ENCODE measurements around the gene CNOT6. TPM values are rescaled to one million over a fixed set of nuclear protein-coding genes. Genes with fewer than 3 reads are reported as not detected.
"Not testable (repeated sequence)": the region's sequence is repeated elsewhere in the genome, so short reads cannot be mapped to it uniquely, and the experiment has no call there.

Gene CNOT6
- total and polyA plus RNA-seq, 10 of the 15 experiments (the other 5 are each of a cell fraction or from before 2014, with no cell fraction given), result 3.8 to 22.1 (median 12.1) TPM

DNA sequence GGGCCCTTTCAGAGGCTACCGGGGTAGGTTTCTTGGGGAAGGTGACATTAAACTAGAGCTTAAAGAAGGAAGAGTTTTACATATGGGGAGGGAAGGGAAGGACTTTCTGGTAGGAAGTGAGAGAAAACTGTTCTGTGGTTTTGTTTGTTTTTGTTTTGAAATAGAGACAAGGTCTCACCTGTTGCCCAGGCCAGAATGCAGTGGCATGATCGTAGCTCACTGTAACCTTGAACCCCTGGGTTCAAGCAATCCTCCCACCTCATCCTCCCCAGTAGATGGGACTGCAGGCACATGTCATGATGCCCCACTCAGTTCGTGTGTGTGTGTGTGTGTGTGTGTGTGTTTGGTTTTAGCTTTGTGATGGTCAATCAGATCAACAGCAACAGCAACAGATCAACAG is 37.4 kb upstream of the CNOT6 start (continued):
- TF ChIP-seq, protein P1, sequence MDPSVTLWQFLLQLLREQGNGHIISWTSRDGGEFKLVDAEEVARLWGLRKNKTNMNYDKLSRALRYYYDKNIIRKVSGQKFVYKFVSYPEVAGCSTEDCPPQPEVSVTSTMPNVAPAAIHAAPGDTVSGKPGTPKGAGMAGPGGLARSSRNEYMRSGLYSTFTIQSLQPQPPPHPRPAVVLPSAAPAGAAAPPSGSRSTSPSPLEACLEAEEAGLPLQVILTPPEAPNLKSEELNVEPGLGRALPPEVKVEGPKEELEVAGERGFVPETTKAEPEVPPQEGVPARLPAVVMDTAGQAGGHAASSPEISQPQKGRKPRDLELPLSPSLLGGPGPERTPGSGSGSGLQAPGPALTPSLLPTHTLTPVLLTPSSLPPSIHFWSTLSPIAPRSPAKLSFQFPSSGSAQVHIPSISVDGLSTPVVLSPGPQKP (IDR thresholded peaks at IDR 0.05; ENCODE audit: low read depth, low read length), result no peak
- TF ChIP-seq JUNB (IDR thresholded peaks at IDR 0.05) (no peak), CHD2 (IDR thresholded peaks at IDR 0.05; ENCODE audit: borderline replicate concordance, low read depth, low read length) (no peak), CEBPB (IDR thresholded peaks at IDR 0.05; ENCODE audit: borderline replicate concordance in 1 of 2, low read depth in 2 of 2, low read length in 2 of 2) (no peak), KAT2A (conservative IDR thresholded peaks at IDR 0.05; ENCODE audit: control insufficient read depth, low read depth, low read length) (no peak), ZNF274 (IDR thresholded peaks at IDR 0.05; ENCODE audit: insufficient read depth, insufficient read length) (no peak), PAX8 (IDR thresholded peaks at IDR 0.05) (no peak), MEF2A (IDR thresholded peaks at IDR 0.05; ENCODE audit: insufficient read depth, low read depth, low read length) (no peak)
- TF ChIP-seq, protein P2, sequence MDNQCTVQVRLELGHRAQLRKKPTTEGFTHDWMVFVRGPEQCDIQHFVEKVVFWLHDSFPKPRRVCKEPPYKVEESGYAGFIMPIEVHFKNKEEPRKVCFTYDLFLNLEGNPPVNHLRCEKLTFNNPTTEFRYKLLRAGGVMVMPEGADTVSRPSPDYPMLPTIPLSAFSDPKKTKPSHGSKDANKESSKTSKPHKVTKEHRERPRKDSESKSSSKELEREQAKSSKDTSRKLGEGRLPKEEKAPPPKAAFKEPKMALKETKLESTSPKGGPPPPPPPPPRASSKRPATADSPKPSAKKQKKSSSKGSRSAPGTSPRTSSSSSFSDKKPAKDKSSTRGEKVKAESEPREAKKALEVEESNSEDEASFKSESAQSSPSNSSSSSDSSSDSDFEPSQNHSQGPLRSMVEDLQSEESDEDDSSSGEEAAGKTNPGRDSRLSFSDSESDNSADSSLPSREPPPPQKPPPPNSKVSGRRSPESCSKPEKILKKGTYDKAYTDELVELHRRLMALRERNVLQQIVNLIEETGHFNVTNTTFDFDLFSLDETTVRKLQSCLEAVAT (IDR thresholded peaks at IDR 0.05), result no peak

DNA sequence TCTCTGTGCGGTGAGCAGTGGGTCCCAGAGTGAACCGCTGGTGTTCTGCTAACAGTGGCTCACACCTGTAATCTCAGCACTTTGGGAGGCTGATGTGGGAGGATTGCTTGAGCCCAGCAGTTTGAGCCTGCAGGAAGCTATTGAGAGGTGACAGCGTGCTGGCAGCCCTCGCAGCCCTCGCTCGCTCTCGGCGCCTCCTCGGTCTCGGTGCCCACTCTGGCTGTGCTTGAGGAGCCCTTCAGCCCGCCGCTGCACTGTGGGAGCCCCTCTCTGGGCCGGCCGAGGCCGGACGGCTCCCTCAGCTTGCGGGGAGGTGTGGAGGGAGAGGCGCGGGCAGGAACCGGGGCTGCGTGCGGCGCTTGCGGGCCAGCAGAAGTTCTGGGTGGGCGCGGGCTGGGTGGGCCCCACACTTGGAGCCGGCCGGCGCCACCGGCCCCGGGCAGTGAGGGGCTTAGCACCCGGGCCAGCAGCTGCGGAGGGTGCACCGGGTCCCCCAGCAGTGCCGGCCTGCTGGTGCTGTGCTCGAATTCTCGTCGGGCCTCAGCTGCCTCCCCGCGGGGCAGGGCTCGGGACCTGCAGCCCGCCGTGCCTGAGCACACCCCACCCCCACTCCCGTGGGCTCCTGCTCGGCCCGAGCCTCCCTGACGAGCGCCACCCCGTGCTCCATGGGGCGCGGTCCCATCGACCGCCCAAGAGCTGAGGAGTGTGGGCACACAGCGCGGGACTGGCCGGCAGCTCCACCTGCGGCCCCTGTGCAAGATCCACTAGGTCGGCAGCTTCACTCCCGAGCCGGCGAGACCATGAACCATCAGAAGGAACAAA is 35.1 kb upstream of the CNOT6 start:
- POLR2A ChIA-PET; BruUV-seq (replicated peaks); H3K4me1 ChIP-seq (ENCODE audit: control insufficient read depth, insufficient read depth, low read length); ATAC-seq; in situ Hi-C loops (cut with MboI); H3K9ac ChIP-seq (ENCODE audit: control insufficient read depth, insufficient read depth, low read length); H3K4me3 ChIP-seq; CTCF ChIA-PET; RAD21 ChIA-PET (ENCODE audit: unreplicated experiment); SMC1A ChIA-PET (ENCODE audit: uncharacterized antibody, unreplicated experiment); H3K79me2 ChIP-seq (ENCODE audit: control insufficient read depth, insufficient read depth, low read length); H4K20me1 ChIP-seq (ENCODE audit: control insufficient read depth, insufficient read depth); H3K27ac ChIP-seq (ENCODE audit: control insufficient read depth, insufficient read depth); H3K4me2 ChIP-seq (ENCODE audit: control insufficient read depth, insufficient read depth); H2AFZ ChIP-seq (ENCODE audit: control insufficient read depth, low read depth, low read length); FAIRE-seq; intact Hi-C loops (cut with micrococcal nuclease; ENCODE audit: unreplicated experiment); DNase-seq (ENCODE audit: low read depth, low spot score); H3K27me3 ChIP-seq (replicated peaks in 1 of 2; ENCODE audit: control insufficient read depth in 2 of 2, insufficient read depth in 2 of 2, low read length in 1 of 2); H3K9me3 ChIP-seq (replicated peaks; ENCODE audit: control insufficient read depth, insufficient read depth, low read length); H3K36me3 ChIP-seq (ENCODE audit: control insufficient read depth in 2 of 2, insufficient read depth in 2 of 2, low read length in 1 of 2): not testable (repeated sequence)
- WGBS (ENCODE audit: insufficient coverage, insufficient replicate concordance, low lambda C conversion rate, missing lambda C conversion rate), result 78% methylated on average over 45 of the region's 61 CpGs

DNA sequence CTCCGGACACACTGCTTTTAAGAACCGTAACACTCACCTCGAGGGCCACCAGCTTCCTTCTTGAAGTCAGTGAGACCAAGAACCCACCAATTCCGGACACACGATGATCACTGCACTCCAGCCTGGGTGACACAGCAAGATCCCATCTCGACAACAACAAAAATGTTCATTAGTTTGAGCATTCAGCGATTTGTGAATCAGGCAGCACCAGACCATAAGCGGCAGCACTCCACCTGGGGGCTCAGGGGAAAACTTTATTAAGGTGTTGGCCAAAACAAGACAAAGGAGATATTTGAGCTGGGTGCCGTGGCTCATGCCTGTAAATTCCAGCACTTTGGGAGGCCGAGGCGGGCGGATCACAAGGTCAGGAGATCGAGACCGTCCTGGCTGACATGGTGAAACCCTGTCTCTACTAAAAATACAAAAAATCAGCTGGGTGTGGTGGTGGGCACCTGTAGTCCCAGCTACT is 34.5 kb upstream of the CNOT6 start:
- WGBS (ENCODE audit: insufficient coverage, insufficient replicate concordance, low lambda C conversion rate, missing lambda C conversion rate), result 77% methylated on average over 14 of the region's 14 CpGs
- H3K79me2 ChIP-seq (ENCODE audit: control insufficient read depth, insufficient read depth, low read length); H3K9me3 ChIP-seq (replicated peaks; ENCODE audit: control insufficient read depth, insufficient read depth, low read length); H2AFZ ChIP-seq (ENCODE audit: control insufficient read depth, low read depth, low read length); intact Hi-C loops (cut with micrococcal nuclease; ENCODE audit: unreplicated experiment); POLR2A ChIA-PET; H3K36me3 ChIP-seq (ENCODE audit: control insufficient read depth in 2 of 2, insufficient read depth in 2 of 2, low read length in 1 of 2); H4K20me1 ChIP-seq (ENCODE audit: control insufficient read depth, insufficient read depth); DNase-seq (ENCODE audit: low read depth, low spot score); H3K27me3 ChIP-seq (replicated peaks in 1 of 2; ENCODE audit: control insufficient read depth in 2 of 2, insufficient read depth in 2 of 2, low read length in 1 of 2); H3K27ac ChIP-seq (ENCODE audit: control insufficient read depth, insufficient read depth); SMC1A ChIA-PET (ENCODE audit: uncharacterized antibody, unreplicated experiment); H3K9ac ChIP-seq (ENCODE audit: control insufficient read depth, insufficient read depth, low read length); H3K4me3 ChIP-seq; in situ Hi-C loops (cut with MboI); H3K4me1 ChIP-seq (ENCODE audit: control insufficient read depth, insufficient read depth, low read length); BruUV-seq (replicated peaks); ATAC-seq; FAIRE-seq; RAD21 ChIA-PET (ENCODE audit: unreplicated experiment); H3K4me2 ChIP-seq (ENCODE audit: control insufficient read depth, insufficient read depth): not testable (repeated sequence)
- CTCF ChIA-PET, result interaction anchor here (1.3 to 1.5 kb wide), 2 partner anchors 11 to 131 kb away, joined by 3 to 4 read pairs; no protein-coding TSS in a partner anchor

Measured in GM12878 (cell line).